ENCODE results near the gene OR10J5. TPM values are rescaled to one million over a fixed set of nuclear protein-coding genes. Genes with fewer than 3 reads are reported as not detected.
"Not testable (repeated sequence)": the region's sequence is repeated elsewhere in the genome, so short reads cannot be mapped to it uniquely, and the experiment has no call there.

OR10J5 gene
- total and polyA plus RNA-seq, 2 donors: not detected

DNA sequence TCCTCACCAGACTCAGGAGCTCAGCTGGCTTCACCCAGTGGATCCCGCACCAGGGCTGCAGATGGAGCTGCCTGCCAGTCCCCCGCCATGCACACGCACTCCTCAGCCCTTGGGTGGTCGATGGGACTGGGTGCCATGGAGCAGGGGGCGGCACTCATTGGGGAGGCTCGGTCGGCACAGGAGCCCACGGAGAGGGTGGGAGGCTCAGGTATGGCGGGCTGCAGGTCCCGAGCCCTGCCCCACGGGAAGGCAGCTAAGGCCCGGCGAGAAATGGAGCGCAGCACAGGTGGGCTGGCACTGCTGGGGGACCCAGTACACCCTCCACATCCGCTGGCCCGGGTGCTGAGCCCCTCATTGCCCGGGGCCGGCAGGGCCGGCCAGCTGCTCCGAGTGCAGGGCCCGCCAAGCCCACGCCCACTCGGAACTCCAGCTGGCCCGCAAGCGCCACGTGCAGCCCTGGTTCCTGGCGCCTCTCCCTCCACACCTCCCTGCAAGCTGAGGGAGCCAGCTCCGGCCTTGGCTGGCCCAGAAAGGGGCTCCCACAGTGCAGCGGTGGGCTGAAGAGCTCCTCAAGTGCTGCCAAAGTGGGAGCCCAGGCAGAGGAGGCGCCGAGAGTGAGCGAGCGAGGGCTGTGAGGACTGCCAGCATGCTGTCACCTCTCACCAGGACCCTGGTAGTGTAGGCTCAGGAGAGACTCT lies 41.1 kb downstream of the OR10J5 start:
- not testable (repeated sequence) for DNase-seq (ENCODE audit: low read depth in 6 of 9, low spot score in 9 of 9); H3K4me3 ChIP-seq (ENCODE audit: low read length in 2 of 2); H3K9me3 ChIP-seq (ENCODE audit: control insufficient read depth in 2 of 2, insufficient read depth in 1 of 2, low read length in 1 of 2); H3K27me3 ChIP-seq (ENCODE audit: control insufficient read depth in 2 of 2, insufficient read depth in 1 of 2, low read length in 1 of 2); H3K4me1 ChIP-seq (ENCODE audit: control insufficient read depth in 2 of 2, insufficient read depth in 2 of 2, low read length in 2 of 2); H3K36me3 ChIP-seq (ENCODE audit: control insufficient read depth in 2 of 2, insufficient read depth in 2 of 2, low read length in 1 of 2); H3K27ac ChIP-seq (ENCODE audit: low read depth in 1 of 2, low read length in 1 of 2)
- 93% methylated on average over 33 of the region's 33 CpGs for WGBS

DNA sequence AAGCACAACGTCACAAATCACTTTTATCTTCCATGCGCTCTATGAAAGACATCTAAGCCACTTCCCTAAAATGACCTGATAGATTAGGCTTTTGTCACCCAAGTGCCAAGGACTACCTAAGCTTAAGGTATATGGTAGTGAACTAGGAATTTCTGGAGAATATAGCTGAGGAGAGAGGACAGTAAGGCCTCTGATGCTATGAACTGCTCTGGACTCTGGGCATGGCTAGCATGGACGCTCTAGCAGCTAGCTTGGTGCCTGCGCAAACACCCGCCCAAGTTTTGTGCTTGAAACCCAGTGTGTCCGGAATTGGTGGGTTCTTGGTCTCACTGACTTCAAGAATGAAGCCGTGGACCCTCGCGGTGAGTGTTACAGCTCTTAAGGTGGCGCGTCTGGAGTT lies 42.5 kb downstream of the OR10J5 start:
- WGBS: 92% methylated on average over 11 of the region's 11 CpGs
- Histone ChIP-seq H3K27me3 (ENCODE audit: control insufficient read depth in 2 of 2, insufficient read depth in 1 of 2, low read length in 1 of 2) (no peaks in the 10 kb centered on the region), H3K4me1 (ENCODE audit: control insufficient read depth in 2 of 2, insufficient read depth in 2 of 2, low read length in 2 of 2) (no peaks in the 10 kb centered on the region), H3K36me3 (ENCODE audit: control insufficient read depth in 2 of 2, insufficient read depth in 2 of 2, low read length in 1 of 2) (no peaks in the 10 kb centered on the region), H3K9me3 (ENCODE audit: control insufficient read depth in 2 of 2, insufficient read depth in 1 of 2, low read length in 1 of 2) (no peaks in the 10 kb centered on the region), H3K4me3 (ENCODE audit: low read length in 2 of 2) (no peak overlapping the region), H3K27ac (ENCODE audit: low read depth in 1 of 2, low read length in 1 of 2) (no peak overlapping the region)
- no peak for DNase-seq (ENCODE audit: low read depth in 6 of 9, low spot score in 9 of 9)

DNA sequence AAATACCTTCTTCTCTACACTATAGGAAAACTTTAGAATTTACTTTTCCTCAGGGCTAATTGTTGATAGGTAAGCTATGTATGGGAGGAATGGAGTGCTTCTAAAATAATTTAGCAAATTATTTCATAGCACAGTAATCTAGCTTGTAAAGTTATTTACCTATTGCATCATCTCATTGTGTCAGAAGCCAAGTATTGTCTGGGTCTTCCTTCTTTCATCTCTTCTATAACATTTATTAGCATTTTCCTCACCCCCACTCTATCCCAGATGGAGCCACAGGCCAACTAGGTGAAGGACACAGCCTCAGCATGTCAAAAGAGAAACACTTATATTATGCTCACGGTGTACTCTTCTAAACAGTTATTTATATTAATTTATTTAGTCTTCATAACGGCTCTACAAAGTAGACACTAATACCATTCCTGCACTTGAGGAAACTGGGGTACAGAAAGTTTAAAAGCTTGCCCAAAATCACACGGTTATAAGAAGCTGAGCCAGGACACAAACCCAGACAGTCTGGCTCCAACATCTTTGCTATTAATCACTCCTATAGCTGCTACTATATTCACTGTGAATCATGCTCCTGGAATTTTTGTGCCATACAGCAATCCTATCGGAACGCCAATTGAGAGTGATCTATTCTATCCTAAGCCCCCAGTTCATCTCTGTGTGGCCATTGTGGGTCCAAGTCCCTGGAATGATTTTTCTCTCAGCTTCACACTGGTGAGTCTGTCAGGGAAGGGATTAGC lies 43.1 kb downstream of the OR10J5 start:
- H3K4me1 ChIP-seq (ENCODE audit: control insufficient read depth in 2 of 2, insufficient read depth in 2 of 2, low read length in 2 of 2): no peaks in the 10 kb centered on the region
- no peak overlapping the region for H3K4me3 ChIP-seq (ENCODE audit: low read length in 2 of 2)
- no peaks in the 10 kb centered on the region for H3K27me3 ChIP-seq (ENCODE audit: control insufficient read depth in 2 of 2, insufficient read depth in 1 of 2, low read length in 1 of 2)
- H3K9me3 ChIP-seq (ENCODE audit: control insufficient read depth in 2 of 2, insufficient read depth in 1 of 2, low read length in 1 of 2): no peaks in the 10 kb centered on the region
- no peak for DNase-seq (ENCODE audit: low read depth in 6 of 9, low spot score in 9 of 9)
- WGBS: 86% methylated on average over 5 of the region's 5 CpGs
- H3K36me3 ChIP-seq (ENCODE audit: control insufficient read depth in 2 of 2, insufficient read depth in 2 of 2, low read length in 1 of 2): no peaks in the 10 kb centered on the region
- no peak overlapping the region for H3K27ac ChIP-seq (ENCODE audit: low read depth in 1 of 2, low read length in 1 of 2)

Other genes starting within 250 kb of the OR10J5 start
- gene FCER1A, start 233.7 kb downstream of the OR10J5 start, total RNA-seq: 1.0 TPM
- gene FCER1A, start 233.7 kb downstream of the OR10J5 start, polyA plus RNA-seq: 3.3 TPM
- gene OR10J4, start 103.8 kb downstream of the OR10J5 start, total RNA-seq: not detected
- not detected for gene OR10J4, start 103.8 kb downstream of the OR10J5 start, polyA plus RNA-seq
- gene OR10J1, start 96.3 kb downstream of the OR10J5 start, total RNA-seq: not detected
- gene OR10J1, start 96.3 kb downstream of the OR10J5 start, polyA plus RNA-seq: 0.05 TPM
- 0.05 TPM for gene APCS, start 51.8 kb upstream of the OR10J5 start, total RNA-seq
- 0.16 TPM for gene APCS, start 51.8 kb upstream of the OR10J5 start, polyA plus RNA-seq
- gene CRP, start 178.6 kb upstream of the OR10J5 start, total RNA-seq: 0.05 TPM
- gene CRP, start 178.6 kb upstream of the OR10J5 start, polyA plus RNA-seq: 1.3 TPM
- gene DUSP23, start 245.0 kb upstream of the OR10J5 start, total RNA-seq: 24.3 TPM
- gene DUSP23, start 245.0 kb upstream of the OR10J5 start, polyA plus RNA-seq: 162 TPM